ENCODE measurements around the gene TNF. TPM values are rescaled to one million over a fixed set of nuclear protein-coding genes. Genes with fewer than 3 reads are reported as not detected.

Gene TNF
- total and polyA plus RNA-seq, 2 of the 13 experiments (the other 11 are each of a cell fraction or from before 2014, with no cell fraction given): not detected

- no peak; the same call in 1 of the 2 replicates for TF ChIP-seq TEAD2 (CRISPR knock-in tag; IDR thresholded peaks at IDR 0.05)
- peak; percentile 98 for TF ChIP-seq ZFP90 (CRISPR knock-in tag; IDR thresholded peaks at IDR 0.05; ENCODE audit: borderline replicate concordance)
- no peak for TF ChIP-seq BATF2 (CRISPR knock-in tag; IDR thresholded peaks at IDR 0.05)
- no peak; the same call in 1 of the 2 replicates for TF ChIP-seq GZF1 (CRISPR knock-in tag; IDR thresholded peaks at IDR 0.05)
- TF ChIP-seq, protein P1, sequence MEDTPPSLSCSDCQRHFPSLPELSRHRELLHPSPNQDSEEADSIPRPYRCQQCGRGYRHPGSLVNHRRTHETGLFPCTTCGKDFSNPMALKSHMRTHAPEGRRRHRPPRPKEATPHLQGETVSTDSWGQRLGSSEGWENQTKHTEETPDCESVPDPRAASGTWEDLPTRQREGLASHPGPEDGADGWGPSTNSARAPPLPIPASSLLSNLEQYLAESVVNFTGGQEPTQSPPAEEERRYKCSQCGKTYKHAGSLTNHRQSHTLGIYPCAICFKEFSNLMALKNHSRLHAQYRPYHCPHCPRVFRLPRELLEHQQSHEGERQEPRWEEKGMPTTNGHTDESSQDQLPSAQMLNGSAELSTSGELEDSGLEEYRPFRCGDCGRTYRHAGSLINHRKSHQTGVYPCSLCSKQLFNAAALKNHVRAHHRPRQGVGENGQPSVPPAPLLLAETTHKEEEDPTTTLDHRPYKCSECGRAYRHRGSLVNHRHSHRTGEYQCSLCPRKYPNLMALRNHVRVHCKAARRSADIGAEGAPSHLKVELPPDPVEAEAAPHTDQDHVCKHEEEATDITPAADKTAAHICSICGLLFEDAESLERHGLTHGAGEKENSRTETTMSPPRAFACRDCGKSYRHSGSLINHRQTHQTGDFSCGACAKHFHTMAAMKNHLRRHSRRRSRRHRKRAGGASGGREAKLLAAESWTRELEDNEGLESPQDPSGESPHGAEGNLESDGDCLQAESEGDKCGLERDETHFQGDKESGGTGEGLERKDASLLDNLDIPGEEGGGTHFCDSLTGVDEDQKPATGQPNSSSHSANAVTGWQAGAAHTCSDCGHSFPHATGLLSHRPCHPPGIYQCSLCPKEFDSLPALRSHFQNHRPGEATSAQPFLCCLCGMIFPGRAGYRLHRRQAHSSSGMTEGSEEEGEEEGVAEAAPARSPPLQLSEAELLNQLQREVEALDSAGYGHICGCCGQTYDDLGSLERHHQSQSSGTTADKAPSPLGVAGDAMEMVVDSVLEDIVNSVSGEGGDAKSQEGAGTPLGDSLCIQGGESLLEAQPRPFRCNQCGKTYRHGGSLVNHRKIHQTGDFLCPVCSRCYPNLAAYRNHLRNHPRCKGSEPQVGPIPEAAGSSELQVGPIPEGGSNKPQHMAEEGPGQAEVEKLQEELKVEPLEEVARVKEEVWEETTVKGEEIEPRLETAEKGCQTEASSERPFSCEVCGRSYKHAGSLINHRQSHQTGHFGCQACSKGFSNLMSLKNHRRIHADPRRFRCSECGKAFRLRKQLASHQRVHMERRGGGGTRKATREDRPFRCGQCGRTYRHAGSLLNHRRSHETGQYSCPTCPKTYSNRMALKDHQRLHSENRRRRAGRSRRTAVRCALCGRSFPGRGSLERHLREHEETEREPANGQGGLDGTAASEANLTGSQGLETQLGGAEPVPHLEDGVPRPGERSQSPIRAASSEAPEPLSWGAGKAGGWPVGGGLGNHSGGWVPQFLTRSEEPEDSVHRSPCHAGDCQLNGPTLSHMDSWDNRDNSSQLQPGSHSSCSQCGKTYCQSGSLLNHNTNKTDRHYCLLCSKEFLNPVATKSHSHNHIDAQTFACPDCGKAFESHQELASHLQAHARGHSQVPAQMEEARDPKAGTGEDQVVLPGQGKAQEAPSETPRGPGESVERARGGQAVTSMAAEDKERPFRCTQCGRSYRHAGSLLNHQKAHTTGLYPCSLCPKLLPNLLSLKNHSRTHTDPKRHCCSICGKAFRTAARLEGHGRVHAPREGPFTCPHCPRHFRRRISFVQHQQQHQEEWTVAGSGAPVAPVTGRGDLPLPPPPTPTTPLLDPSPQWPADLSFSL (CRISPR knock-in tag; IDR thresholded peaks at IDR 0.05): no peak
- TF ChIP-seq ZFP1 (CRISPR knock-in tag; IDR thresholded peaks at IDR 0.05): peak; percentile 70
- TF ChIP-seq KAT2B (IDR thresholded peaks at IDR 0.05; ENCODE audit: borderline replicate concordance, low read depth, low read length): peak; percentile 27; the same call in 1 of the 2 replicates
- TF ChIP-seq THAP7 (CRISPR knock-in tag; IDR thresholded peaks at IDR 0.05): peak; percentile 61; the same call in 1 of the 2 replicates
- peak; percentile 87; the same call in 1 of the 2 replicates for TF ChIP-seq ZNF225 (CRISPR knock-in tag; IDR thresholded peaks at IDR 0.05)
- TF ChIP-seq ZNF441 (CRISPR knock-in tag; IDR thresholded peaks at IDR 0.05; ENCODE audit: borderline replicate concordance): peak; percentile 83; the same call in 1 of the 2 replicates
- TF ChIP-seq SPEN (CRISPR knock-in tag; IDR thresholded peaks at IDR 0.05; ENCODE audit: low read depth): peak; percentile 100
- peak; percentile 21; the same call in 1 of the 2 replicates for TF ChIP-seq ZNF230 (CRISPR knock-in tag; IDR thresholded peaks at IDR 0.05)
- no peak; the same call in 1 of the 2 replicates for TF ChIP-seq HBP1 (CRISPR knock-in tag; IDR thresholded peaks at IDR 0.05; ENCODE audit: low read depth)
- TF ChIP-seq ZMAT5 (CRISPR knock-in tag; IDR thresholded peaks at IDR 0.05; ENCODE audit: borderline replicate concordance, low read depth): no peak
- no peak for TF ChIP-seq U2AF2 (IDR thresholded peaks at IDR 0.05; ENCODE audit: low read depth, low read length)
- TF ChIP-seq AGO1 (IDR thresholded peaks at IDR 0.05; ENCODE audit: low read depth, low read length, poor library complexity, severe bottlenecking): no peak
- TF ChIP-seq PLSCR1 (CRISPR knock-in tag; IDR thresholded peaks at IDR 0.05; ENCODE audit: borderline replicate concordance): no peak
- peak; percentile 47; the same call in 1 of the 2 replicates for TF ChIP-seq FOSL2 (CRISPR knock-in tag; IDR thresholded peaks at IDR 0.05)
These were observed 33.5 kb upstream of the TNF start, which contains the start of gene DDX39B (continued) for GRCh38 chr6:31541658-31542521.
